NCI-H2196 treated with DMSO at 0.1 percent for 48 hours (cell line): ENCODE data around the gene HOXC6.

Experiments used
- DNase-seq: peaks from one replicate; lab custom pipeline; 2025; ENCODE audit not compliant: unreplicated experiment; lab: John Stamatoyannopoulos, UW

The HOXC6 gene

DNA sequence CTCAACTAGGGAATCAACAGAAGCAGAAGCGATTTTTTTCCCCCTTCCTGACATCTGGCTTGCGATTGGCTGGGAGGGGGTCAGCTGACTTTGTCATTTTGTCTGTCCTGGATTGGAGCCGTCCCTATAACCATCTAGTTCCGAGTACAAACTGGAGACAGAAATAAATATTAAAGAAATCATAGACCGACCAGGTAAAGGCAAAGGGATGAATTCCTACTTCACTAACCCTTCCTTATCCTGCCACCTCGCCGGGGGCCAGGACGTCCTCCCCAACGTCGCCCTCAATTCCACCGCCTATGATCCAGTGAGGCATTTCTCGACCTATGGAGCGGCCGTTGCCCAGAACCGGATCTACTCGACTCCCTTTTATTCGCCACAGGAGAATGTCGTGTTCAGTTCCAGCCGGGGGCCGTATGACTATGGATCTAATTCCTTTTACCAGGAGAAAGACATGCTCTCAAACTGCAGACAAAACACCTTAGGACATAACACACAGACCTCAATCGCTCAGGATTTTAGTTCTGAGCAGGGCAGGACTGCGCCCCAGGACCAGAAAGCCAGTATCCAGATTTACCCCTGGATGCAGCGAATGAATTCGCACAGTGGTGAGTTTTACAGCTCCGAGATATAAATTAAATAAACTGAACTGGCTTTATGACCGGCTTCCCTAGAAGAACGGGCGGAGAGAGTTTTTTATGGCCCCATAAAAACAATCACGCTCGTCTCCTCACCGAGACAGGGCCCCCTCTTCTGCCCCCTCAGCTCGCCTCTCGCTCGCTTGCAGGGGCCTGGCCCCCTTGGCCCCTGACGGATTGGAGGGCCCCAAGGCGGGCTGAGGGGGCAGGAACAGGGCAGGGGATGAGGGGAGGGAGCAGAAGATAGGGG is at the start of gene HOXC6:
Gene HOXC6, plus strand, starts transcription at position 127 of the 888 bp plus-strand sequence. Its CDS starts 82 bp downstream, at position 209.
- no peak for DNase-seq

DNA sequence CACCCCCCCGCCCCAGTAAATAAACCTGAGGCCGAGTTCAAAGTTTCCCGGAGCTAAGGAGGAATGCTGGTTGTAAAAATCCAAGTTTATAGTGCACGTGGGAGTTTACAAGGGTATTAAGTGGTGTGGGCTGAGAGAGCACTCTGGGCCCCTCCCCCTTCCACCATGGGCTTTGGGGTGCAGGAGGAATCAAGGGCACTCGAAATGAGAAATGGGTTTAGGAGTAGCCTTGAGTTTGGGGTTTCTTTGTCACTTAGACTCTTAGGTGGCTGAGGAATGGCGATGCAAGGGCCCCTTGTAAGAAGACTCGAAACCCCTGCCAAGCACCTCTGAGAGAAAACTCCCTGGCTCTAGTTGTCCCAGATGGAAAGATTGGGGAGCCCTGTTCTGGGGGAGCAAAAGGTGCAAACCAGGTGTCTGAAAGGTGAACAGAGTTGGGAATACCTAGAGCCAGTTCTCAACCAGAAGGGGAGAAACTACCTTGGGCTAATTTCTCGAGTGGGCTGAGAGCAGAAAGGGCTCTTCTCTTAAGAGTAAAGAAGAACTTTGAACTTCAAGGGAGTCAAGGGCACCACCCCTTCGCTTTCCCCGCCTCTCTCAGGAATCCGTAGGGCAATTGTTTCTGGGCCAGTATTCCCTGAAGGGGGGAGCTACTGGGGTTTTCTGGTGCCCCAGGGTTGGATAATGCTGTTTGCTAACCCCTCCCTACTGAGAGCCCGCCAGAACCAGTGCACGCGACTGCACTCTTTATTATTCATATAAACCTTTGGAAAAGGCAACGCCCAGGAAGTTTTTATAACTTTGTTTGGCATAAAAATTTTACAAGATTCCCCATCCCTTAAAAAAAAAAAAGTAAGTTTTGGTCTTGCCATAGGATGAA is 49.5 kb upstream of the HOXC6 start:
- no peak for DNase-seq

DNA sequence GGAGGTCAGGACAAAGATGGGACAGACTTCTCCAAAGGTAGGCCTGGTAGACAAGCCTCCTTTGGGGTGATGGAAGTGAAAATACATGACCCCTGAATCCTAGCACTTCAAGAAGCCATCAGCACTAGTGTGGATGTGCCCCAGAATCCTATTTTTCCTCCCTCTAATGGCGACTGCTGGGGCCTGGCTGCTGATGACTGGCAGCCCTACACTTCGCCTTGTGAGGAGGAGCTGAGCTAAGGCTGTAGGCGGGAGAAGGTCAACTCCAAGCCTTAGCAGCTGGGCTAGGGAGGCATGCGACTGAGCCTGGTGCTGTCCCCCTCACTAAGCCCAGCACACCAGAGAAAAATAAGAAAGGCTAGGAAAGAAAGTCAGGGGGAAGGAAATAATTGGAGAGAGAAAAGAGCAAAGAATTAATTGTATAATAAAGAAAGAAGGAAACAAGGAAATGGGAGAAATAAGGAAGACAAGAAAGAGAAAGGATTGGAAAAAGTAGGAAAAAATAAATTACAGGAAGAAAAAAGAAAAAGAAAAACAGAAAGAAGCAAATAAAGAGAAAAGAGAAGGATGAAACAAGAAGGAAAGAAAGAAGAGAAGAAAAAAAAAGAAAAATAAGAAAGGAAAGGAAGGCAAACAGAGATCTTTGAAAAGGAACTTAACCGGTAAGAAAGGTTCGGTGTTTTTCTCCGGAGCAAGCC is 48.0 kb upstream of the HOXC6 start:
- DNase-seq = no peak

DNA sequence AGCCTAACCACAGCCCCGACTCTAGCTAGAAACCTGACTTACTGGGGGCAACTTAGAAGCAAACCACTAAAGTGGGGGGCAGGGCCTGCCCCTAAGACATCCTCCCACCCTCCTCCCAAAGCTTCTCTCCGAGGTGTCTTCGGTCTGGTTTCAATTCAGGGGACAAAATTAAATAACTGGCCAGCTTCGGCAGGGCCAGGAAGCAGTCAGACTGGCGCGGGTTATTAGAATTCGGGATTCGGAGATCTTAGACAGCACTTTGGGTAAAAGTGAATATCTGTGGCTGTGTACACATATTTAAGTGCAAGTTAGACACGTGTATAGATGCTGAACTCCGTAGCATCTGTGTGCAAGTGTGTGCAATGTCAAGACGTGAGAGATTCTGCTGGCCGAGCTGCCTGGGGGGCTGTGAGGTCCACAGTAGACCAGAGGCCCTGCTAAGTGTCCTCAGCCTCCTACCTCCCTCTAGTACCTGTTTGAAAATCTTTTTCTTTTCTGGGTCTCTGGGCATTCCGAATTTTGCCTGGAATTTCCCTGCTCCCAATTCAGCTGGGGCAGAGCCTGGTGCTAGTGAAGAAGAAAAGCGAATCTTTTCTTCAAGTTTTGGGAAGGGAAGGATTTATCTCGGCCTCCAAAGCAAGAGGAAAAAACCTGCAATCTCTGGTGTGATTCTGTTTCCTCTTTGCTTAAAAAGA is 47.3 kb upstream of the HOXC6 start:
- DNase-seq = no peak

DNA sequence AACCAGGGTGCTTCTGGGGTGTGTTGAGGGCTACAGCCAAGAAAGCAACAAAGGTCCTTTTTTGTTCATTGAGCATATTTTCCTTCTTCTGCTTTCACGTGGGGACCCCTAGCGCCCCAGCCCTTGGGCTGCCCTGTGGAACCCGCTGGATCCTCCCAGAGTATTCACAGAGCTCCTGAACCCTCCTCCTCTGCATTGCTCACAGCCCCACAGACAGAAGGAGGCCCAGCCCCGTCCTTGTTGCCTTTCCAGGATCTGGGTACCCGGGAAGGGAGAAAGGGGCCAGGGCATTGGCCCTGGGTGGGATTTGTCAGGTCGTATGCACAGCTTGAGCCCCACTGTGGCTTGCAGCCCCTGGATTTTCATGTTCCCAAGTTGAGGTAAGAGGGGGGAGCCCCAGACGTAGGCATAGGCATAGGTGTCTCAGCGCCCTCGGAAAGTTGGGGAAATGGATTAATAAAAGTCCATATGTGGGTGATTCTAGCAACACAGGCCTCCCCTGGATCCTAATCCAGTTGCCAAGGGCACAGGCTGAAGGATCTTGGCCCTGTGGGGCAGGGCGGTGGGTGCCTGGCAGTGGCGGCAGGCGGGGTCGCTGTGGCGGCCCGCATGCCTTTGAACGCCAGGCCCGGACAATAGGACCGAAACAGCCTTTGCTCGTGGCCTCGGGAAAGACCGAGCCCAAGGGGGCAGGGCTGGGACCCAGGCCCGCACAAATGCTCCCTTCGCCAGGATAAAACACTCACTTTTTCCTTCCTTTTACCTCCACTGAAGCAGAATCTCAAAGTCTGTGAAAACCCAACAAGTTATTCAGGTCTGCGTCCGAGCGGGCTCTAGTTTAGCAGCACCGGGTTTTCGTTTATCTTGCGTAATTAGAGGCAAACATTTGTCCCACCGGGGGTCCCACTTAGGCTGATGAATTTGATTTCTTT is 46.3 kb upstream of the HOXC6 start:
- DNase-seq = no peak

DNA sequence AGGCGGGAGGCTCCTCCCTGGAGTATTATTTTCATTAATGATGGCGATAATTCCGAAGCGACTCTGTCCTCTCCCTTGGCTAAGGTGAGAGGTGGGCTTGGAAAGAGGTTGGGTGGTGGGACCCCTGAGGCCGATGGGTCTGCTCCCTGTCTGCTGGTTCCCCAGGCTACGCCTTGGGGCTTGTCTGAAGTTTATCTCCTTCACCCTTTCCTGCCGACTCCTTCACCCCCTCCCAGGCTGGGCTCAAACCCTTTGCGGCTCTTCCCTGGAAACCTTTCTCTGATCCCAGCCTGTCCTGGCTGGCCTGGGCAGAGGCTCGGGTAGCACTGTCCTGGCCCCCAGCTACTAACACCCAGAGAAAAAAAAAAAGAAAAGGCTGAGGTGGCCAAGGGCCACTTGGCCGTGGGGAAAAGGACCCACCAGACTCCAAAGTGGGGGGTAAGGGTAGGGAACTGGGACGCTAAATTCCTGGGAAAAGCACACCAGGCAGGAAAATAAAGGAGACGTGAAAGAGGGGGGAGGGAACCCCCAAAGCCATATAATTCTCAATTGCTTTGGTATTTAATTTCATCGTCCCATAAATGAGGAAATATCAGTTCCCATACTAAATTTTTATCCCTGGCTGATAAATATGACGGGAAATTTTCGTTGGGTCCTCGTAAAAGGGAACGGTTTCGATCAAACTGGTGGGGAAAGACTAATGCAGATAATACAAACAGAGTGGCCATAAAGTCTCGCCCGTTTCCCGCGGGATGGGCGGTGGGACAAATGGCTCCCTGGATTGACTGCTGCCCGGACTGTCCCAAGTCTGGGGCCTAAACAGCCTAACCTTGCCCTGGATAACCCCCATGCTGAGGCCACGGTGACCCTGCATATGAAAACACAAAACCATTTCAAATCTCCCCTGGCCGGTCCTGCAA is 45.3 kb upstream of the HOXC6 start:
- DNase-seq = no peak

DNA sequence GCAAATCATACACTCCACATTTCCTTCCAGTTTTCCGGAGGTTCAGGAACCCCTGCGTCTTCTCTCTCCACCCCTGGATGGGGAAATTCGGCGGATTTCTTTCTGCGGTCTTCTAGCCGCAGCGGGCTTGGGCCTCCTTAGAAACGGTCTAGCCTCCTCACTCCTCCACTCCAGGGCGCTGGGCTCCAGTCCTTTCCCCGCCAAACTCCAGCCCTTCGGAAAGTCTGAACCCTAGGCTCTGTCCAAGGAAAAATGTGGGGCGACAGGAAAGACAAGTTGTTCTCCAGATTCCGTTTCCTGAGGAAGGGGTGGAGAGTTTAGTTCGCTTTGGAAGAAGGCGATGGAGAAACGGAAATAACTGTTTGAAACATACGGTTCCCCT is 44.7 kb upstream of the HOXC6 start:
- no peak for DNase-seq

DNA sequence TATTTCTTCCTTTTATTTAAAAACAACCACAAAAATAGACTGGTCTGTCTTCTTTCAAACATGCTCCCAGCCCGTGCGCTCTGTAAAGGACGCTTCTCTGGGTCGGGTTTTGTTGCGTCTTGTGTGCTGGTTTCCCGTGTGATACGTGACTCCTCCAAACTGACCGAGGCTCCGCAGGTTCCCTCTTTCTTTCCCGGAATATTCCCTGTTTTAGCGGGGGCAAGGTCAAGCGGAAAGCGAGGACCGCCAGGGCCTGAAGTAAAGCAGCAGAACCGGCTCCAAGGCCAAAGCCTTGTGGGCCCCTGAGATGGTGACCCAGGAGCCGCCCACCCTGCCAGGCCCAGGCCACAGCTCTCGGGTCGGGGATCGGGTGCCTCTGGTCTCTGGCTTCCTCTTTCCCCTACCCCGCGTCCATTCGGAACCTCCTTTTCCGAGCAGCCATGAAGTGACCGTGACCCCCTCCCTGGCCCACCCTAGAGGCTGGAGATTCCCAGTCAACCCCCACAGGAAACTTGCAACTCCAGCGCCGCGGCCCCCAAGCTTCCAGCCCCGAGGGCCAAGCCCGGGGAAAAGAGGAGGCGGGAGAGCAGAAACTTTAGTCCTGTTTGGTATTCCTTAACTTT is 44.2 kb upstream of the HOXC6 start:
- DNase-seq = no peak

DNA sequence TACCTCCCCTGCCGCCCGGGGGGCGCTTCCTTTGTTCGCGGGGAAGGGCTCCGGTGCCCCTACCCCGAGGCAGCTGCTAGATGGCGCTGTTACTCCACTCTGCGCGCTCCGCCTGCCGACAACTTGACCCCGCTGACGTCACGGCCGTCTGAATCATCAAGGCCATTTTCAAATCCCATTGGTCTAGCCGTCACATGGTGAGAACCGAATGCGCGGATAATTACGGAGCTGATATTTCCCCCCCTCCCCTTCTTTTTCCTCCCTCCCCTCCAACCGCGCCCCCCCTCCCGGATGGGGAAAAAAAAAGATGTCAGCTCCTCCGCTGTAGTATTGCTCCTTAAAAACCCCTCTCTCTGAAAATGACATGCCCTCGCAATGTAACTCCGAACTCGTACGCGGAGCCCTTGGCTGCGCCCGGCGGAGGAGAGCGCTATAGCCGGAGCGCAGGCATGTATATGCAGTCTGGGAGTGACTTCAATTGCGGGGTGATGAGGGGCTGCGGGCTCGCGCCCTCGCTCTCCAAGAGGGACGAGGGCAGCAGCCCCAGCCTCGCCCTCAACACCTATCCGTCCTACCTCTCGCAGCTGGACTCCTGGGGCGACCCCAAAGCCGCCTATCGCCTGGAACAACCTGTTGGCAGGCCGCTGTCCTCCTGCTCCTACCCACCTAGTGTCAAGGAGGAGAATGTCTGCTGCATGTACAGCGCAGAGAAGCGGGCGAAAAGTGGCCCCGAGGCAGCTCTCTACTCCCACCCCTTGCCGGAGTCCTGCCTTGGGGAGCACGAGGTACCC is 43.1 kb upstream of the HOXC6 start, which contains the start of gene HOXC10:
Gene HOXC10, plus strand, starts transcription at position 246 of the 791 bp plus-strand sequence. Its CDS starts 114 bp downstream, at position 360.
- peak; percentile 89 for DNase-seq

DNA sequence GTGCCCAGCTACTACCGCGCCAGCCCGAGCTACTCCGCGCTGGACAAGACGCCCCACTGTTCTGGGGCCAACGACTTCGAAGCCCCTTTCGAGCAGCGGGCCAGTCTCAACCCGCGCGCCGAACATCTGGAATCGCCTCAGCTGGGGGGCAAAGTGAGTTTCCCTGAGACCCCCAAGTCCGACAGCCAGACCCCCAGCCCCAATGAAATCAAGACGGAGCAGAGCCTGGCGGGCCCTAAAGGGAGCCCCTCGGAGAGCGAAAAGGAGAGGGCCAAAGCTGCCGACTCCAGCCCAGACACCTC is 42.6 kb upstream of the HOXC6 start:
- no peak for DNase-seq

DNA sequence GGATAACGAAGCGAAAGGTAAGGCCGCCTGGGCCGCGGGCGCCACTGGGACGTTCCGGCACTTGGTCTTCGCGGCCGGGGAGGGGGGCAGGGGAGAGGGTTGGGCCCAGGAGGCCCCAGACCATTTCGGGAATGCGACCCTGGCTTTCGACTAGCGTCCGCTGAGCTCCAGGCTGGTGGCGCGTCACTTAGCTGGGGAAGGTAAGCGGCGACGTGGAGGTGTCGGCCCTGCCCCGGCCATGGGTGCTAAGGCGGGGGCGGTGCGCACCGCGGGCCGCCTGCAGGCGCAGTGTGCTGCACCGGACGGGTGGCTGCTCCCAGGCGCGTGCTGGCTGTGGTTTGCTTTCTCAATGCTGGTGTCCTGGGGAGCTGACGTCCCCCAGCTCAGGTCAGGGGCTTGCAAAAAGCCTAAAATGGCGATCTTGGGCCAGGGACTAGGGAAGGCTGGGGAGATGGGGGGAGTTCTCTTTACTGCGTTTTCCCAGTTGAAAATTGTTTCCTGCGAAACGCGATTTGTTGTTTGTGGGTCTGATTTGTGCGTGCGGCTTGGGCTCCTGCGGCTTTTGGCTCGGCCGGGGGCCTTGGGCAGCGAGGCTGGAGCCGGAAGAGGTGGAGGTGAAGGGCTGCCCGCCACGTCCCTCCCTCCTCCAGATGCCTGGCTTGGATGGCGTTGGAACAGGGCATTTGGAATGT is 42.1 kb upstream of the HOXC6 start:
- no peak for DNase-seq

DNA sequence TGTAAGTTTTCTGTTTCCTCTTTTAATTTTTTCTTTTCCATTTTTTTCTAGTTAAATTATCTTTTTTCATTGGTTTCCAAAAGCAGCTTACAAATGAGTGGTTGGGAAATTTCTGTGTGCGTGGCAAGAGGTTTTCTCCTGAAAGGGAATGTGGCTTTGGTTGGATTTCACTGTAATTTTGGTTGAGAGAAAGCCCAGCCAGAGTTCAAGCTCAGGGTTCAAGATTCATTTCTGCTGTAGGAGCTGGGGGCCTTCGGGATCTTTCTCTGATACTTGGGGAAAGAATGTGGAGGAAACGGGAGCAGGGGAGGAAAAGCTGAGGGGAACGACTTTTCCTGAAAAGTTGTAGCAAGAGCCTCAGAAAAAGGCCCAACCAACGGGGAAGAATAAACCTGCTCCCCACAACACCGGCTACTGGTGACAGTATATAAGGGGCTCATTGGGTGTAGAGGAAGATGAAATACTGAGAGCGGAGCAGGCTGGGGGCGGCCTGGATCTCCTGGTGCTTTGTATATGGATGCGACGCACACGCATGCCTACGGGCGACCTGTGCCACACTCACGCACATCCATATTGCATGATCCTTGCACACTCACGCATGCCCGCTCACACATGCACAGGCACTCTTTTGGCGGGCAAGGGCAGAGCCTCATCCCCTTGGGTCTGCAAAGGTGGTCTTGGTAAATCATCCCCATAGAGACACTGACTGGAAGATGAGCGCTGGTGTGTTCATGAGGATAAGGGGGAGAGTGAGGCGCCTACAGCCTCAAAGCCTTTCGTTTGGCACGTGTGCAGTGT is 41.4 kb upstream of the HOXC6 start:
- DNase-seq = no peak

DNA sequence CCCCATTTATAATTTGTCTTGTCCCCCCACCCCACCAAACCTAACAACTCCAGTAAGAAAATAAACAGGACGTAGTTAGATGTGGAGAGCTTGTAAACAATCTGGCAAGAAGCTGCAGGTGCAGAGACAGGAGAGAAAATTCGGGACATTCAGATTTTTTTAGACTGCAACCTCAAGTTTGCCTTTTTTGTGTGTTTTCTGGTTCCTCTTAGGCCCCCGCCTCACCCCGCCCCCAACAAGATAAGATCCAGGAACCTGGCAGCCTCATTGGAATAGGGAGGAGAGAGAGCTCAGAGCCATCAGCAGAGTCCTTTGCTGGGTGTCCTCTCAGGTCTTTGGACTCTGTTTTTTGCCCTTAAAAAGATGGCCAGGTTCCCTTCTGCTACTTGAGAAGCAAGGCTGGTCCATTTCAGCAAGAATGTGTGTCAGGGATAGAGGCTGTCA is 40.4 kb upstream of the HOXC6 start:
- DNase-seq = no peak

DNA sequence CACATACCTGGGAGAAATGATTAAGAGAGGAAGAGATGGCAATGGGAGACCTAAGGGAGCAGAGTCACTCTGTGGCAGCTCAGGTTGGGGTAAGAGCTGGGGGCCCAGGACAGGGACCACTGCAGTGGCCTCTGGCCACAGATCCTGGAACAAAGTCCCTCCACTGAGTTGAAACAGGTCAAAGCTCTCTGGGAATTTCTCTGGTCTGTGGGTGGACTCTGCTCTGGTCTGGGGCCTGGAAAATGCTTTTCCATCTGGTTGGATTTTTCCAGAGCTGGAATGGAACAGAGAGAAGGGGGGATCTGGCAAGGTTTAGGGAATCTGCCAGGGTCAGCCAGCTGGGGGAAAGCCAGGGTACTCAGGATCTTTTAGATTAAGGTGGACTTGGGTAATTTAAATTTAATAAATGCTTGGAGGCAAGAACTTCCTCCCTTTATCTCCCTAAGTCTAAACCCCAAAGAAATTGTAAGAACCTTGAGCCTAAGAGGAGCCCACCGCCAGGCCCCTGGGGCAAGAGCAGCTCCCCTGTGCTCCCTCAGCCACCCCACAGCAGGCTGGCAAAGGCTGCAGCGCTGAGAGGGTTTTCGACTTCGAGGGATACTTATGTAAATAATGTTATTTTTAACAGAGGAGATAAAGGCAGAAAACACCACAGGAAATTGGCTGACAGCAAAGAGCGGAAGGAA is 39.6 kb upstream of the HOXC6 start:
- DNase-seq = no peak
